Small intestine (tissue), 4 donors: ENCODE measurements around the gene TGM6. TPM values are rescaled to one million over a fixed set of nuclear protein-coding genes. Genes with fewer than 3 reads are reported as not detected.

ENCODE experiments used
- polyA plus RNA-seq, 4 donors: library from polyadenylated mRNA; stranded (reverse) in 3 of 4; unstranded in 1 of 4; fragments of 200-250 nt in 3 of 4; fragments of 120-200 nt in 1 of 4; gene quantifications; one replicate each; pipeline versions ENCODE4 v1.2.1 to v1.2.3, GENCODE V29; 2013
- donor health status: healthy with polysubstance abuse.
- donor health status: Bipolar disorder and iron deficiency.
- donor health status: healthy.

Gene TGM6
- polyA plus RNA-seq, 4 donors, result not detected

Other genes starting within 250 kb of the TGM6 start
- gene TGM3, start 84.9 kb upstream of the TGM6 start, polyA plus RNA-seq, result 1 to 10 TPM in 2 of 4 donors, under 1 TPM in 2; 0.35 to 1.6 (median 0.87) TPM
- gene SNRPB, start 89.9 kb downstream of the TGM6 start, polyA plus RNA-seq, result 100 to 1,000 TPM; 147 to 316 (median 179) TPM
- gene ZNF343, start 128.0 kb downstream of the TGM6 start, polyA plus RNA-seq, result 10 to 100 TPM in 1 of 4 donors, 1 to 10 TPM in 3; 3.2 to 10.5 (median 4.9) TPM
- gene TMC2, start 155.7 kb downstream of the TGM6 start, polyA plus RNA-seq, result under 1 TPM in 2 of 4 donors, not detected in 2; 0.10 to 0.37 TPM